ENCODE results near the gene PYGO1.

PYGO1 gene

GRCh38 chr15:55562601-55563000 lies 25.5 kb downstream of the PYGO1 start:
- no peaks in the 10 kb centered on the region for H3K27me3 ChIP-seq (ENCODE audit: control insufficient read depth, insufficient read depth, low read length)
- no peaks in the 10 kb centered on the region for H3K9me3 ChIP-seq (ENCODE audit: control insufficient read depth, low read depth, low read length)
- H3K4me1 ChIP-seq (ENCODE audit: control insufficient read depth, low read depth, low read length) = no peaks in the 10 kb centered on the region
- H3K9ac ChIP-seq (ENCODE audit: low read length) = no peak overlapping the region
- H3K4me3 ChIP-seq (ENCODE audit: low read length) = no peak overlapping the region
- H3K36me3 ChIP-seq (ENCODE audit: control insufficient read depth, low read depth, low read length) = no peaks in the 10 kb centered on the region
- H3K27ac ChIP-seq (ENCODE audit: low read length) = no peak overlapping the region

- H3K4me3 ChIP-seq (ENCODE audit: low read length) = no peak overlapping the region
- H3K4me1 ChIP-seq (ENCODE audit: control insufficient read depth, low read depth, low read length) = no peaks in the 10 kb centered on the region
- no peak overlapping the region for H3K9ac ChIP-seq (ENCODE audit: low read length)
- peaks cover 4% of the 10 kb centered on the region for H3K9me3 ChIP-seq (ENCODE audit: control insufficient read depth, low read depth, low read length)
- no peak overlapping the region for H3K27ac ChIP-seq (ENCODE audit: low read length)
- H3K27me3 ChIP-seq (ENCODE audit: control insufficient read depth, insufficient read depth, low read length) = no peaks in the 10 kb centered on the region
- no peaks in the 10 kb centered on the region for H3K36me3 ChIP-seq (ENCODE audit: control insufficient read depth, low read depth, low read length)
Observed at GRCh38 chr15:55555089-55555488, 33.1 kb downstream of the PYGO1 start.

- no peaks in the 10 kb centered on the region for H3K27me3 ChIP-seq (ENCODE audit: control insufficient read depth, insufficient read depth, low read length)
- H3K9ac ChIP-seq (ENCODE audit: low read length) = no peak overlapping the region
- H3K36me3 ChIP-seq (ENCODE audit: control insufficient read depth, low read depth, low read length) = no peaks in the 10 kb centered on the region
- no peak overlapping the region for H3K4me3 ChIP-seq (ENCODE audit: low read length)
- H3K9me3 ChIP-seq (ENCODE audit: control insufficient read depth, low read depth, low read length) = peaks cover 4% of the 10 kb centered on the region
- no peaks in the 10 kb centered on the region for H3K4me1 ChIP-seq (ENCODE audit: control insufficient read depth, low read depth, low read length)
- no peak overlapping the region for H3K27ac ChIP-seq (ENCODE audit: low read length)
Observed at GRCh38 chr15:55552926-55553325, 35.2 kb downstream of the PYGO1 start.

DNA sequence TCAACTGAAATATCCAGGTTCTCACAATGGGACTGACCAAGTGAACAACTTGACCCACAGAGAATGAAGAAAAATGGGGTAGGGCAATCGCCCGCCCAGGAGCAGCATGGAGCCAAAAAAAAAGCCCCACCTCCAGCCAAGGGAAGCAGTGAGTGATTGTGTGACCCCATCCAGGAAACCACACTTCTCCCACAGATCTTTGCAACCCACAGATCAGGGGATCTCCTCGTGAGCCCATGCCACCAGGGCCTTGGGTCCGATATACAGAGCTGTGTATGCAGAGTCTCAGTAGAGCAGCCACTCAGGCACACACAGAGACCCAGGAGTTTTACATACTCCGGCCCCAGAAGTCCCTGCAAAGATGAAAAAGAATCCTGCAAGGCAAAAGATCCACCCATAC lies 35.7 kb downstream of the PYGO1 start:
- Histone ChIP-seq H3K9ac (ENCODE audit: low read length) (no peak overlapping the region), H3K27me3 (ENCODE audit: control insufficient read depth, insufficient read depth, low read length) (no peaks in the 10 kb centered on the region), H3K4me1 (ENCODE audit: control insufficient read depth, low read depth, low read length) (no peaks in the 10 kb centered on the region), H3K9me3 (ENCODE audit: control insufficient read depth, low read depth, low read length) (peaks cover 4% of the 10 kb centered on the region), H3K36me3 (ENCODE audit: control insufficient read depth, low read depth, low read length) (no peaks in the 10 kb centered on the region), H3K27ac (ENCODE audit: low read length) (no peak overlapping the region), H3K4me3 (ENCODE audit: low read length) (no peak overlapping the region)

GRCh38 chr15:55549305-55549704 lies 38.8 kb downstream of the PYGO1 start:
- no peak overlapping the region for H3K9ac ChIP-seq (ENCODE audit: low read length)
- no peaks in the 10 kb centered on the region for H3K4me1 ChIP-seq (ENCODE audit: control insufficient read depth, low read depth, low read length)
- no peak overlapping the region for H3K4me3 ChIP-seq (ENCODE audit: low read length)
- H3K9me3 ChIP-seq (ENCODE audit: control insufficient read depth, low read depth, low read length) = no peaks in the 10 kb centered on the region
- H3K27ac ChIP-seq (ENCODE audit: low read length) = no peak overlapping the region
- no peaks in the 10 kb centered on the region for H3K36me3 ChIP-seq (ENCODE audit: control insufficient read depth, low read depth, low read length)
- no peaks in the 10 kb centered on the region for H3K27me3 ChIP-seq (ENCODE audit: control insufficient read depth, insufficient read depth, low read length)

DNA sequence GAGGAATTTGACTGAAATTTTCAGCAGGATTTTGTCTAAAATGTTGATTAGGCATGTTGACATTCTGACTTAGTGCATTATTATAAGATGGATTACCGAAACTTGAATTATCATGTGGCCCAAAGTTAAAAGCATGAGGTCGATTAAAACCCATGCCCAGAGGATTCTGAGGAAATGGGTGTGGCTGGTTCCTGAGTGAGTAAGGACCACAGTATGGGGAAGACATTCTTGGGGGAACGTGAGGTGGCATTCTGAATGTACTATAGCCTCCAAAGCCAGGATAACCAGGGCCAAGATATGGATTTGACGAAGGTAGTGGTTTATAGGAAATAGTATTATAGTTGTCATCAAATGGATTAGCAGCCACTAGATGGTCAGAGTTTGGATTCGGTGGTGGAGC lies 41.4 kb downstream of the PYGO1 start:
- H3K9me3 ChIP-seq (ENCODE audit: control insufficient read depth, low read depth, low read length) = no peaks in the 10 kb centered on the region
- no peaks in the 10 kb centered on the region for H3K36me3 ChIP-seq (ENCODE audit: control insufficient read depth, low read depth, low read length)
- H3K9ac ChIP-seq (ENCODE audit: low read length) = no peak overlapping the region
- no peaks in the 10 kb centered on the region for H3K4me1 ChIP-seq (ENCODE audit: control insufficient read depth, low read depth, low read length)
- no peak overlapping the region for H3K27ac ChIP-seq (ENCODE audit: low read length)
- no peak overlapping the region for H3K4me3 ChIP-seq (ENCODE audit: low read length)
- no peaks in the 10 kb centered on the region for H3K27me3 ChIP-seq (ENCODE audit: control insufficient read depth, insufficient read depth, low read length)

DNA sequence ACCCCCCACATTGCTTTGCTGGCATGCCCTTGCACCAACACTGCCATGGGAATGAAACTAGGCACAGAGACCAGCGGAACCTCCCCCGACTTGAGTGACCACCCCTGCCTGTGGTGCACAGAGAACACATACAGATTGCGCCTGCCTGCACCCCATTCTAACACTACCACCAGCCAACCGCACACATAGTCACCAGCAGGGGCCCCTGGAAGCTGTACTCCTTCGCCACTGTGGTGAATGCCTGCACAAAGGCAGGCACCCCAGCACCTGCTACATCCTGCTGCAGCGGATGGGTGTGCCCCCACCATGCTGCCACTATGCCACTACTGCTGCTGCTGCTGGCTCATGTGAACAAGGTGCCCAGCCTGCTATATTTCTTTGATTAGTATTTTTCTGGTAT lies 52.7 kb downstream of the PYGO1 start:
- no peaks in the 10 kb centered on the region for H3K36me3 ChIP-seq (ENCODE audit: control insufficient read depth, low read depth, low read length)

DNA sequence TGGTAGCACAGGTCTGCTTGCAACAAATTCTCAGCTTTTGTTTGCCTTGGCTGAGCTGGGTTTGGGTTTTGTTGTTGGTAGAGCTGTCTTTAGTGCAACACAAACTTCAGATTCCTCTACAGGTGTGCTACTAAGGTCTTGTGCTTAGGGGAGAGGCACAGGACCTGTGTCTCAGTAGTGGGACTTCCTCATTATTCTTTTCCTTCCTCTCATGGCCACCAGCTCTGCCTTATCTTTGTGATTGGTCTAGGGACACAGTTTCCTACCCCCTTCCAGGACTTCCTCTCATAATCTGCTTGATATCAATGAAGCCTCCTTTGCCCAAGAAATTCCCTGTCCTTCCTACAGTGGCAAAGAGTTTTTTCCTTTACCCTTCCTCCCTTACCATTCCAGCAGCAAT lies 55.2 kb downstream of the PYGO1 start:
- no peaks in the 10 kb centered on the region for H3K4me1 ChIP-seq (ENCODE audit: control insufficient read depth, low read depth, low read length)
- H3K27me3 ChIP-seq (ENCODE audit: control insufficient read depth, insufficient read depth, low read length) = no peaks in the 10 kb centered on the region
- no peak overlapping the region for H3K27ac ChIP-seq (ENCODE audit: low read length)
- H3K9me3 ChIP-seq (ENCODE audit: control insufficient read depth, low read depth, low read length) = no peaks in the 10 kb centered on the region
- H3K4me3 ChIP-seq (ENCODE audit: low read length) = no peak overlapping the region
- no peak overlapping the region for H3K9ac ChIP-seq (ENCODE audit: low read length)
- no peaks in the 10 kb centered on the region for H3K36me3 ChIP-seq (ENCODE audit: control insufficient read depth, low read depth, low read length)

More for the DNA sequence above, 52.7 kb downstream of the PYGO1 start:
- Histone ChIP-seq H3K27me3 (ENCODE audit: control insufficient read depth, insufficient read depth, low read length) (no peaks in the 10 kb centered on the region), H3K9me3 (ENCODE audit: control insufficient read depth, low read depth, low read length) (no peaks in the 10 kb centered on the region), H3K27ac (ENCODE audit: low read length) (no peak overlapping the region), H3K4me1 (ENCODE audit: control insufficient read depth, low read depth, low read length) (no peaks in the 10 kb centered on the region), H3K4me3 (ENCODE audit: low read length) (no peak overlapping the region), H3K9ac (ENCODE audit: low read length) (no peak overlapping the region)

DNA sequence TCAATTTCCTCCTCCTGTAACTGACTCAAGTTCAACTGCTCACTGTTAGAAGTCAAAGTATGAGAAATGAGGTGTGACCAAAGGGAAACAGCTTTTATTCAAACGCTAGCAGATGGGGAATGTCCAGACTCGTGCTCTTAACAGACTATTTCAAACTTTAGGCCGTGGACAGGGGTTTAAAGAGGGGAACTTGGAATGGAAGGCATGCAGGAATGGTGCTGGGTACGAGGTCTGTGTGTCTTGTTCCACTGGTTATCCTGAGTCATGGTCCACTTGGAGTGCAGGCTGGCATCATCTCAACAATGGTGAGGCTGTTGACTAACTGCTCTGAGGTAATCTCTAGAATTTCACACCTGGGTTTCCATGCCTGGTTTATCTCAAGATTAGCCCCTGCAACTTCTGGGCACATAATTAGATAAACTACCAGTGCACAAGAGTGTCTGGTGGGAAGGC lies 57.3 kb downstream of the PYGO1 start:
- Histone ChIP-seq H3K9ac (ENCODE audit: low read length) (no peak overlapping the region), H3K4me1 (ENCODE audit: control insufficient read depth, low read depth, low read length) (no peaks in the 10 kb centered on the region), H3K9me3 (ENCODE audit: control insufficient read depth, low read depth, low read length) (no peaks in the 10 kb centered on the region), H3K36me3 (ENCODE audit: control insufficient read depth, low read depth, low read length) (no peaks in the 10 kb centered on the region), H3K27ac (ENCODE audit: low read length) (no peak overlapping the region), H3K4me3 (ENCODE audit: low read length) (no peak overlapping the region), H3K27me3 (ENCODE audit: control insufficient read depth, insufficient read depth, low read length) (peaks cover 9% of the 10 kb centered on the region)

GRCh38 chr15:55528812-55529211 lies 59.3 kb downstream of the PYGO1 start:
- no peak overlapping the region for H3K27ac ChIP-seq (ENCODE audit: low read length)
- no peak overlapping the region for H3K9ac ChIP-seq (ENCODE audit: low read length)
- H3K9me3 ChIP-seq (ENCODE audit: control insufficient read depth, low read depth, low read length) = no peaks in the 10 kb centered on the region
- H3K4me1 ChIP-seq (ENCODE audit: control insufficient read depth, low read depth, low read length) = no peaks in the 10 kb centered on the region
- no peak overlapping the region for H3K4me3 ChIP-seq (ENCODE audit: low read length)
- H3K27me3 ChIP-seq (ENCODE audit: control insufficient read depth, insufficient read depth, low read length) = peaks cover 9% of the 10 kb centered on the region
- H3K36me3 ChIP-seq (ENCODE audit: control insufficient read depth, low read depth, low read length) = no peaks in the 10 kb centered on the region

GRCh38 chr15:55527150-55527549 lies 61.0 kb downstream of the PYGO1 start:
- no peak overlapping the region for H3K27ac ChIP-seq (ENCODE audit: low read length)
- no peaks in the 10 kb centered on the region for H3K4me1 ChIP-seq (ENCODE audit: control insufficient read depth, low read depth, low read length)
- H3K9ac ChIP-seq (ENCODE audit: low read length) = no peak overlapping the region
- H3K9me3 ChIP-seq (ENCODE audit: control insufficient read depth, low read depth, low read length) = no peaks in the 10 kb centered on the region
- H3K36me3 ChIP-seq (ENCODE audit: control insufficient read depth, low read depth, low read length) = no peaks in the 10 kb centered on the region
- H3K27me3 ChIP-seq (ENCODE audit: control insufficient read depth, insufficient read depth, low read length) = peaks cover 9% of the 10 kb centered on the region
- H3K4me3 ChIP-seq (ENCODE audit: low read length) = no peak overlapping the region

- Histone ChIP-seq H3K4me1 (ENCODE audit: control insufficient read depth, low read depth, low read length) (no peaks in the 10 kb centered on the region), H3K27me3 (ENCODE audit: control insufficient read depth, insufficient read depth, low read length) (peaks cover 9% of the 10 kb centered on the region), H3K4me3 (ENCODE audit: low read length) (no peak overlapping the region), H3K27ac (ENCODE audit: low read length) (no peak overlapping the region), H3K9ac (ENCODE audit: low read length) (no peak overlapping the region), H3K36me3 (ENCODE audit: control insufficient read depth, low read depth, low read length) (no peaks in the 10 kb centered on the region), H3K9me3 (ENCODE audit: control insufficient read depth, low read depth, low read length) (no peaks in the 10 kb centered on the region)
Observed at GRCh38 chr15:55526559-55527036, 61.5 kb downstream of the PYGO1 start.
